HCT116 (cell line): Measurements from ENCODE around the gene NOTUM. TPM values are rescaled to one million over a fixed set of nuclear protein-coding genes. Genes with fewer than 3 reads are reported as not detected.
A peak's percentile ranks its signal among the peaks of the same experiment; 100 is the strongest.

Source experiments
- ATAC-seq: fragments of 200-7000 bp; cut with Tn5 transposase; 2 replicates; pipeline ENCODE4 v1.9.1; 2020; ENCODE audit warnings: mild to moderate bottlenecking, moderate library complexity
- BruUV-seq: library from RNA; stranded (reverse); fragments of 400-500 nt; replicated peaks from 2 replicates; lab custom pipeline; 2021; lab: Mats Ljungman, UMichigan
- CTCF ChIA-PET: fragments of 300-600 bp; sonication (Branson Sonifier 250); formaldehyde crosslinking; loops from one replicate; lab custom pipeline; 2021; ENCODE audit warnings: antibody characterized with exemption; lab: Charles Lee
- POLR2A ChIA-PET: fragments of 300-600, 350-600 bp; sonication (Branson Sonifier 250); formaldehyde crosslinking; loops from one replicate; lab custom pipeline; 2021; ENCODE audit warnings: antibody characterized with exemption; lab: Charles Lee
- RAD21 ChIA-PET, 2 experiments: fragments of 300-600 bp; sonication (Branson Sonifier 250); formaldehyde crosslinking; loops; one replicate each; lab custom pipeline; 2023; ENCODE audit warnings: low total read pairs in 2 of 2; ENCODE audit not compliant: uncharacterized antibody in 2 of 2, unreplicated experiment in 2 of 2, low non-redundant PET in 1 of 2; lab: Charles Lee
- DNase-seq: peaks from one replicate; pipeline ENCODE4 v3.0.0-alpha.2; 2010; ENCODE audit warnings: low read depth, low spot score
- H2AFZ ChIP-seq: fragments of 200-600 bp; shearing (Covaris generic), sonication (generic); 2 replicates; pipeline ENCODE4 v1.6.1; 2017; ENCODE audit warnings: low read depth, mixed run types, mixed read lengths, antibody characterized with exemption, low read length; ENCODE audit not compliant: poor library complexity, severe bottlenecking
- H3K27ac ChIP-seq: 2 replicates; pipeline ENCODE4 v1.5.1; 2012; ENCODE audit warnings: low read depth, low read length
- H3K27me3 ChIP-seq: fragments of 200-600 bp; sonication (generic); 2 replicates; pipeline ENCODE4 v1.6.1; 2016; ENCODE audit warnings: mixed run types, low read length, mixed read lengths; ENCODE audit not compliant: insufficient read depth
- H3K36me3 ChIP-seq, 2 experiments: fragments of 200-500 bp in 1 of 2; fragments of 200-600 bp in 1 of 2; sonication (Bioruptor generic) in 1 of 2; sonication (generic) in 1 of 2; 2 replicates each; pipeline versions ENCODE4 v1.5.1 to v1.6.1; 2014 to 2016; ENCODE audit warnings: low read length in 2 of 2, inconsistent platforms in 1 of 2, mixed read lengths in 1 of 2, mixed run types in 1 of 2; ENCODE audit not compliant: insufficient read depth in 2 of 2, control insufficient read depth in 1 of 2
- H3K4me1 ChIP-seq, 2 experiments: fragments of 200-600 bp in 1 of 2; sonication (generic) in 1 of 2; 2 replicates each; pipeline versions ENCODE4 v1.5.1 to v1.6.1; 2012 to 2017; ENCODE audit warnings: low read length in 2 of 2, inconsistent platforms in 1 of 2, mild to moderate bottlenecking in 1 of 2, mixed read lengths in 1 of 2, mixed run types in 1 of 2, moderate library complexity in 1 of 2; ENCODE audit not compliant: insufficient read depth in 2 of 2, control insufficient read depth in 1 of 2
- H3K4me2 ChIP-seq: fragments of 200-600 bp; sonication (generic); 2 replicates; pipeline ENCODE4 v1.6.1; 2017; ENCODE audit warnings: mixed run types, low read length, mixed read lengths
- H3K4me3 ChIP-seq, 2 experiments: fragments of 200-600 bp in 1 of 2; sonication (generic) in 1 of 2; replicated peaks in 1 of 2; 2 replicates each; pipeline ENCODE4 v1.5.1; 2011 to 2016; ENCODE audit warnings: low read length in 2 of 2, control low read depth in 1 of 2, low read depth in 1 of 2, mild to moderate bottlenecking in 1 of 2, mixed read lengths in 1 of 2, mixed run types in 1 of 2
- H3K79me2 ChIP-seq: fragments of 200-600 bp; sonication (generic); 2 replicates; pipeline ENCODE4 v1.6.1; 2017; ENCODE audit warnings: mild to moderate bottlenecking, mixed run types, low read length, moderate library complexity, mixed read lengths; ENCODE audit not compliant: insufficient read depth
- H3K9ac ChIP-seq: fragments of 200-600 bp; sonication (generic); 2 replicates; pipeline ENCODE4 v1.6.1; 2016; ENCODE audit warnings: low read length, mixed read lengths
- H3K9me2 ChIP-seq: fragments of 200-600 bp; sonication (generic), shearing (Covaris generic); 2 replicates; pipeline ENCODE4 v1.6.1; 2017; ENCODE audit warnings: mixed run types, mild to moderate bottlenecking, moderate library complexity; ENCODE audit not compliant: insufficient read depth
- H3K9me3 ChIP-seq, 2 experiments: fragments of 200-500 bp in 1 of 2; fragments of 200-600 bp in 1 of 2; sonication (Bioruptor generic) in 1 of 2; sonication (generic) in 1 of 2; 2 replicates each; pipeline ENCODE4 v1.6.1; 2014 to 2017; ENCODE audit warnings: low read length in 2 of 2, mixed read lengths in 2 of 2, inconsistent platforms in 1 of 2, low read depth in 1 of 2, mild to moderate bottlenecking in 1 of 2, mixed run types in 1 of 2, moderate library complexity in 1 of 2; ENCODE audit not compliant: control insufficient read depth in 1 of 2, insufficient read depth in 1 of 2
- H4K20me1 ChIP-seq: fragments of 200-600 bp; sonication (generic), shearing (Covaris generic); 2 replicates; pipeline ENCODE4 v1.6.1; 2017; ENCODE audit warnings: mixed run types, mild to moderate bottlenecking, moderate library complexity; ENCODE audit not compliant: insufficient read depth
- EGR1 ChIP-seq: IDR thresholded peaks from 2 replicates; pipeline ENCODE4 v1.6.1; 2012; ENCODE audit warnings: low read depth
- SIN3A ChIP-seq: IDR thresholded peaks from 2 replicates; pipeline ENCODE4 v1.6.1; 2012; ENCODE audit warnings: low read depth
- intact Hi-C: fragments of 100-400 bp; cut with micrococcal nuclease; formaldehyde crosslinking; loops from 2 replicates; pipeline ENCODE4 v1.10.0; 2022
- total RNA-seq: library from RNA; stranded (reverse); gene quantifications from one replicate; pipeline ENCODE4 v1.2.1, GENCODE V29; 2021; ENCODE audit not compliant: unreplicated experiment
- TF ChIP-seq, protein P1 (sequence below), 3 experiments: fragments of 200-600 bp in 1 of 3; sonication (generic) in 1 of 3; IDR thresholded peaks in 2 of 3; conservative IDR thresholded peaks in 1 of 3; 2 replicates each; pipeline ENCODE4 v1.5.1; 2012 to 2017; ENCODE audit warnings: low read depth in 2 of 3, low read length in 2 of 3, antibody characterized with exemption in 1 of 3, borderline replicate concordance in 1 of 3, control low read depth in 1 of 3, mild to moderate bottlenecking in 1 of 3, mixed read lengths in 1 of 3, mixed run types in 1 of 3, moderate library complexity in 1 of 3; ENCODE audit not compliant: insufficient read depth in 1 of 3

Gene NOTUM
- total RNA-seq, 1 experiment from 2014 or later = 12.5 TPM

DNA sequence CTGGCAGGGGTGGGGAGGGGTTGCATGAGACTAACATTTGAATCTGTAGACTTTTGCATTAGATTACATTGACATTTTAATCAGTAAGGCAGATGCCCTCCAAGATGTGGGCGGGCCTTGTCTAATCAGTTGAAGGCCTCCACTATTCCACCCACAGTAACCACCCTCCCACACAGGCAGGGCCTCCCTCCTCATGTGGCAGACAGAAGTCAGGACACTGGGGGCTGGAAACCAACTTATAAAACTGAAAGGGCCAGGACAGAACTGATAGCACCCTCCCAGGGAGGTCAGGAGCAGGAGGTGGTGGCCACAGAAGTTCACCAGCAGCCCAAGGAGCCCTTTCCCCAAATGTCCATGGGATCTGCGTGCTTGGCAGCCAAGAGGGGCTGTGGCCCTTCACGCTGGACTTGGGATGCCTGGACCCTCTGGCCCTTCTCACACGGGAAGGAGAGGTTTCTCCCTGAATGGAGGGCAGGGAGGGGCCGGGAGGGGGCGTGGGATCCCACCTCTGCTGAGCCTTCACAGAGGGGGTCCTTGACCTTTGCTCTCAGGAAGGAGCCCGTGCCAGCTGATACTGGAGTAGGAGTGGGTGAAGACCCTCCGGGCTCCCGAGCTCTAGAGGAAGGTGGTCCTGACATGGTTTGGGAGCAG lies 28.5 kb downstream of the NOTUM start:
- intact Hi-C loops = no loop called here

More for the DNA sequence above, 28.5 kb downstream of the NOTUM start:
- no peaks in the 10 kb centered on the region for H4K20me1 ChIP-seq
- DNase-seq = no peak
- H2AFZ ChIP-seq = no peak overlapping the region
- peaks cover 14 to 64% of the 10 kb centered on the region in 2 experiments; a peak in 3 of 4 replicates for H3K4me1 ChIP-seq
- H3K36me3 ChIP-seq = peaks cover 6 to 33% of the 10 kb centered on the region in 2 experiments; a peak in 2 of 4 replicates
- H3K79me2 ChIP-seq = peaks cover 22% of the 10 kb centered on the region
- POLR2A ChIA-PET = interaction anchor here (0.9 kb wide), 1 partner anchor 17 kb away, joined by 3 read pairs; no protein-coding TSS in a partner anchor
- TF ChIP-seq, protein P1, sequence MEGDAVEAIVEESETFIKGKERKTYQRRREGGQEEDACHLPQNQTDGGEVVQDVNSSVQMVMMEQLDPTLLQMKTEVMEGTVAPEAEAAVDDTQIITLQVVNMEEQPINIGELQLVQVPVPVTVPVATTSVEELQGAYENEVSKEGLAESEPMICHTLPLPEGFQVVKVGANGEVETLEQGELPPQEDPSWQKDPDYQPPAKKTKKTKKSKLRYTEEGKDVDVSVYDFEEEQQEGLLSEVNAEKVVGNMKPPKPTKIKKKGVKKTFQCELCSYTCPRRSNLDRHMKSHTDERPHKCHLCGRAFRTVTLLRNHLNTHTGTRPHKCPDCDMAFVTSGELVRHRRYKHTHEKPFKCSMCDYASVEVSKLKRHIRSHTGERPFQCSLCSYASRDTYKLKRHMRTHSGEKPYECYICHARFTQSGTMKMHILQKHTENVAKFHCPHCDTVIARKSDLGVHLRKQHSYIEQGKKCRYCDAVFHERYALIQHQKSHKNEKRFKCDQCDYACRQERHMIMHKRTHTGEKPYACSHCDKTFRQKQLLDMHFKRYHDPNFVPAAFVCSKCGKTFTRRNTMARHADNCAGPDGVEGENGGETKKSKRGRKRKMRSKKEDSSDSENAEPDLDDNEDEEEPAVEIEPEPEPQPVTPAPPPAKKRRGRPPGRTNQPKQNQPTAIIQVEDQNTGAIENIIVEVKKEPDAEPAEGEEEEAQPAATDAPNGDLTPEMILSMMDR (IDR thresholded peaks at IDR 0.05 in 2 of 3, conservative IDR thresholded peaks at IDR 0.05 in 1 of 3; ENCODE audit: borderline replicate concordance in 1 of 3, insufficient read depth in 1 of 3, low read depth in 2 of 3, low read length in 2 of 3) = no peak
- TF ChIP-seq EGR1 = no peak
- peak; percentile 39 for TF ChIP-seq SIN3A
- TF ChIP-seq, all 23 proteins: peak for 1
- Histone ChIP-seq H3K9me2 (no peaks in the 10 kb centered on the region), H3K9ac (no peak overlapping the region), H3K27me3 (no peaks in the 10 kb centered on the region), H3K9me3 (no peaks in the 10 kb centered on the region), H3K4me3 (no peak overlapping the region), H3K4me2 (no peak overlapping the region), H3K27ac (0 out of 2 replicates have a peak overlapping the region, but pooled peaks have one; percentile 11)
- CTCF ChIA-PET = no interaction called here
- RAD21 ChIA-PET = no interaction called here
- TSS peak; percentile 4 for BruUV-seq
- ATAC-seq = no peak
